ENCODE data around the gene ATRNL1. TPM values are rescaled to one million over a fixed set of nuclear protein-coding genes. Genes with fewer than 3 reads are reported as not detected.

ATRNL1 gene
- total and polyA plus RNA-seq, 7 experiments from 2014 or later, result 0.46 to 1.0 TPM; not detected in 5

DNA sequence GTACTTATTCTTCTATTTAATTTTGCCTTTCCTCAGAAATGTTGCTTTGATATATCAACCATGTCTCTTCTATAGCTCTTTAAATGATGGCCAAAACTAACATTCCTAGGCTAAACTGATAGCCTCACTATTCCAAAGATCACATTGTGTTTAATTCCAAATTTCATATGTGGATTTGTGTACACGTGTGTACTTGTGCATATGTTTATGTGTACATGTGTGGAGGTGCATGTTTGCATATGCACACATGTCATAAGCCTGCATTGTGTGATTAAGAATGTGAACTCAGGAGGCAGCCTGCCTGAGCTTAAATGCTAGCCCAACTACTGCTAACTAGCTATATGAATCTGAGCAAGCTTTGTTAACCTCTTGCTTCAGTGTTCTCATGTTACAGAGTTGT lies 753.4 kb downstream of the ATRNL1 start:
- intact Hi-C loops (cut with micrococcal nuclease), result no loop called here
- Mint-ChIP-seq H3K36me3 (no peaks in the 10 kb centered on the region), H3K27me3 (no peaks in the 10 kb centered on the region), H3K4me1 (no peaks in the 10 kb centered on the region), H3K4me3 (no peak overlapping the region), H3K27ac (no peak overlapping the region), H3K9me3 (peaks cover 0 to 4% (median 0%) of the 10 kb centered on the region in 11 donors)
- ChIA-PET POLR2A (no interaction called here), CTCF (no interaction called here)
- H3K27me3 ChIP-seq (ENCODE audit: control insufficient read depth in 2 of 2, insufficient read depth in 2 of 2, low read length in 2 of 2), result no peaks in the 10 kb centered on the region
- no peaks in the 10 kb centered on the region for H3K4me1 ChIP-seq (ENCODE audit: control insufficient read depth in 2 of 2, insufficient read depth in 2 of 2, low read length in 2 of 2)
- H3K36me3 ChIP-seq (ENCODE audit: control insufficient read depth in 2 of 3, insufficient read depth in 3 of 3, low read length in 3 of 3), result no peaks in the 10 kb centered on the region
- H3K4me3 ChIP-seq (ENCODE audit: low read length), result no peak overlapping the region
- DNase-seq, result no peak
- no peaks in the 10 kb centered on the region for H3K9me3 ChIP-seq (ENCODE audit: control insufficient read depth in 2 of 3, low read length in 3 of 3)
- no peak for ATAC-seq
- H3K27ac ChIP-seq (ENCODE audit: low read depth, low read length), result no peak overlapping the region

DNA sequence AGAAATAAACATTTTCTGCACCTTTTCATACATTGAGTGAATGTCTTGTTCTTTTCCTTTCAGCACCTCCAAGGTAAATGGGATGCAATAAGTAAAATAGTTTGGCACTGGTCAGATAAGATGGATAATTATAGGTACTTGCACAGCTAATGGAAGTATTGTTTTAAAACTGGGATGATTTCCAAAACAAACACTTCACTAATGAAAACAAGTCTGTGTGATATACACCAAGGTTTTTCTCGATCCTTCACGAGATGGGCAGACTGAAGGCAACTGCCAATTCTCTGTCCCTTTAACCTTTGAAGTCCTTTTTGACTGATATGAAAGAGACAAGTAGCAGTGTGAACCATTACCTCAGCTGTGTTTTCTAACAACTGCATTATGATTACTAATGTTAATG lies 756.0 kb downstream of the ATRNL1 start:
- CTCF ChIA-PET, result no interaction called here
- DNase-seq (no peak), ATAC-seq (no peak)
- Histone ChIP-seq H3K4me1 (ENCODE audit: control insufficient read depth in 2 of 2, insufficient read depth in 2 of 2, low read length in 2 of 2) (no peaks in the 10 kb centered on the region), H3K27ac (ENCODE audit: low read depth, low read length) (no peak overlapping the region), H3K9me3 (ENCODE audit: control insufficient read depth in 2 of 3, low read length in 3 of 3) (no peaks in the 10 kb centered on the region), H3K36me3 (ENCODE audit: control insufficient read depth in 2 of 3, insufficient read depth in 3 of 3, low read length in 3 of 3) (no peaks in the 10 kb centered on the region), H3K4me3 (ENCODE audit: low read length) (no peak overlapping the region), H3K27me3 (ENCODE audit: control insufficient read depth in 2 of 2, insufficient read depth in 2 of 2, low read length in 2 of 2) (no peaks in the 10 kb centered on the region)
- no peaks in the 10 kb centered on the region for H3K4me1 Mint-ChIP-seq
- H3K27ac Mint-ChIP-seq, result no peak overlapping the region
- H3K4me3 Mint-ChIP-seq, result no peak overlapping the region
- intact Hi-C loops (cut with micrococcal nuclease), result no loop called here
- H3K27me3 Mint-ChIP-seq, result no peaks in the 10 kb centered on the region
- H3K36me3 Mint-ChIP-seq, result no peaks in the 10 kb centered on the region
- POLR2A ChIA-PET, result no interaction called here
- peaks cover 0 to 4% (median 0%) of the 10 kb centered on the region in 11 donors for H3K9me3 Mint-ChIP-seq

- H3K4me3 ChIP-seq (ENCODE audit: low read length), result no peak overlapping the region
- no peak overlapping the region for H3K4me3 Mint-ChIP-seq
- CTCF ChIA-PET, result no interaction called here
- H3K9me3 ChIP-seq (ENCODE audit: control insufficient read depth in 2 of 3, low read length in 3 of 3), result no peaks in the 10 kb centered on the region
- ATAC-seq (no peak), DNase-seq (no peak)
- no peaks in the 10 kb centered on the region for H3K27me3 ChIP-seq (ENCODE audit: control insufficient read depth in 2 of 2, insufficient read depth in 2 of 2, low read length in 2 of 2)
- H3K9me3 Mint-ChIP-seq, result peaks cover 0 to 14% (median 0%) of the 10 kb centered on the region in 11 donors
- POLR2A ChIA-PET, result no interaction called here
- no peaks in the 10 kb centered on the region for H3K4me1 ChIP-seq (ENCODE audit: control insufficient read depth in 2 of 2, insufficient read depth in 2 of 2, low read length in 2 of 2)
- no peaks in the 10 kb centered on the region for H3K36me3 ChIP-seq (ENCODE audit: control insufficient read depth in 2 of 3, insufficient read depth in 3 of 3, low read length in 3 of 3)
- H3K4me1 Mint-ChIP-seq, result no peaks in the 10 kb centered on the region
- H3K27ac ChIP-seq (ENCODE audit: low read depth, low read length), result no peak overlapping the region
- H3K27me3 Mint-ChIP-seq, result peaks cover 0 to 3% (median 0%) of the 10 kb centered on the region in 5 donors
- H3K27ac Mint-ChIP-seq, result no peak overlapping the region
- intact Hi-C loops (cut with micrococcal nuclease), result no loop called here
- H3K36me3 Mint-ChIP-seq, result no peaks in the 10 kb centered on the region
Observed at GRCh38 chr10:115850666-115851065, 757.5 kb downstream of the ATRNL1 start.

- ChIA-PET POLR2A (no interaction called here), CTCF (no interaction called here)
- no peaks in the 10 kb centered on the region for H3K36me3 Mint-ChIP-seq
- H3K27ac Mint-ChIP-seq, result no peak overlapping the region
- ATAC-seq (no peak), DNase-seq (no peak)
- Histone ChIP-seq H3K4me1 (ENCODE audit: control insufficient read depth in 2 of 2, insufficient read depth in 2 of 2, low read length in 2 of 2) (no peaks in the 10 kb centered on the region), H3K9me3 (ENCODE audit: control insufficient read depth in 2 of 3, low read length in 3 of 3) (no peaks in the 10 kb centered on the region), H3K36me3 (ENCODE audit: control insufficient read depth in 2 of 3, insufficient read depth in 3 of 3, low read length in 3 of 3) (no peaks in the 10 kb centered on the region), H3K27me3 (ENCODE audit: control insufficient read depth in 2 of 2, insufficient read depth in 2 of 2, low read length in 2 of 2) (no peaks in the 10 kb centered on the region), H3K4me3 (ENCODE audit: low read length) (no peak overlapping the region), H3K27ac (ENCODE audit: low read depth, low read length) (no peak overlapping the region)
- H3K9me3 Mint-ChIP-seq, result peaks cover 0 to 14% (median 0%) of the 10 kb centered on the region in 11 donors
- no peaks in the 10 kb centered on the region for H3K4me1 Mint-ChIP-seq
- peaks cover 0 to 3% (median 0%) of the 10 kb centered on the region in 5 donors for H3K27me3 Mint-ChIP-seq
- H3K4me3 Mint-ChIP-seq, result no peak overlapping the region
- intact Hi-C loops (cut with micrococcal nuclease), result no loop called here
Observed at GRCh38 chr10:115851695-115852094, 758.5 kb downstream of the ATRNL1 start.

DNA sequence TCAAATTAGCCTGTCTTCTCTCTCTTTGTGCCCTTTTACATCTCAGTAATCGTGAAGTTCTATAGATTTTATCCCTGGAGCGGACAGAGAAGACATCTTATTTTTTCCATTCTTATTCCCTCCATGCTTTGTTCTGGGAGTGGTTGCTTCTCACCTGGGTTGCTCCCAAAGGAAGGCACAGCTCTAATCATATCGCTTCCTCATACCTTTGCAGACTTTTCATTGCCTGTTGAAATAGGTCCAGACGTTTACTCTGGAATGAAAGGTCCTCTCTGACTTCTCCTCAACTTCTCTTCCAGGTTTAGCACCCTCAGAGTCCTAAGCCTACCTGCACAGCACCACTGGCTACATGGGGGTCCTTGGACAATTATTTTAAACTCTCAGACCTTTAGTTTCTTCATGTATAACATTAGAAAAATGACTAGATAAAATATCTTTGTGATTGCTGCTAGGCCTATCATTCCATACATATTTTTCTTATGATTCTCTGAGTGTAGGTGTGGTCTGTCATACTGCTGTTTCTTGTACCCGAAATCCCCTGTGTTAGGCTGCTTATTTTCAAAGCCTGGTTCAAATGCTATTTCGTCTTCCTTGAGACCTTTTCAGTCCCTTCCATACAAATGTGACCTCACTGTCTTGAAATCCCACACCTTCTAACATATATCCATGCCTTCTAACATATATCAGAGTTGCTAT lies 761.7 kb downstream of the ATRNL1 start:
- no peaks in the 10 kb centered on the region for H3K27me3 ChIP-seq (ENCODE audit: control insufficient read depth in 2 of 2, insufficient read depth in 2 of 2, low read length in 2 of 2)
- H3K4me3 Mint-ChIP-seq, result no peak overlapping the region
- ChIA-PET CTCF (no interaction called here), POLR2A (no interaction called here)
- intact Hi-C loops (cut with micrococcal nuclease), result no loop called here
- no peak overlapping the region for H3K4me3 ChIP-seq (ENCODE audit: low read length)
- no peaks in the 10 kb centered on the region for H3K36me3 ChIP-seq (ENCODE audit: control insufficient read depth in 2 of 3, insufficient read depth in 3 of 3, low read length in 3 of 3)
- H3K27me3 Mint-ChIP-seq, result peaks cover 0 to 3% (median 0%) of the 10 kb centered on the region in 5 donors
- DNase-seq (no peak), ATAC-seq (no peak)
- no peaks in the 10 kb centered on the region for H3K36me3 Mint-ChIP-seq
- no peak overlapping the region for H3K27ac ChIP-seq (ENCODE audit: low read depth, low read length)
- no peaks in the 10 kb centered on the region for H3K9me3 ChIP-seq (ENCODE audit: control insufficient read depth in 2 of 3, low read length in 3 of 3)
- H3K9me3 Mint-ChIP-seq, result peaks cover 0 to 10% (median 0%) of the 10 kb centered on the region in 11 donors
- no peak overlapping the region for H3K27ac Mint-ChIP-seq
- no peaks in the 10 kb centered on the region for H3K4me1 Mint-ChIP-seq
- H3K4me1 ChIP-seq (ENCODE audit: control insufficient read depth in 2 of 2, insufficient read depth in 2 of 2, low read length in 2 of 2), result no peaks in the 10 kb centered on the region

DNA sequence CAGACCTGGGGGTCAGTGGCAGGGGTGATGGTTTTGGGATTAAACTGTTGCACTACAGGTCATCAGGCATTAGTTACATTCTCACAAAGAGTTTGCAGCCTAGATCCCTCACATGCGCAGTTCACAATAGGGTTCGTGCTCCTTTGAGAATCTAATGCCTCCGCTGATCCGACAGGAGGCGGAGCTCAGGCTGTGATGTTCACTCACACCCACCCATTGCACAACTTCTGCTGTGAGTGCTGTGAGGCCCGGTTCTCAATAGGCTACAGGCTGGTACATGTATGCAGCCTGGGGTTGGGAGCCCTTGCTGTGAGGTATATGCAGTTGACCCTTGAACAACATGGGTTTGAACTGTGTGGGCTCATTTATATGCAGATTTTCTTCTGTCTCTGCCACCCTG lies 763.4 kb downstream of the ATRNL1 start:
- H3K4me3 Mint-ChIP-seq, result no peak overlapping the region
- H3K27me3 Mint-ChIP-seq, result peaks cover 0 to 3% (median 0%) of the 10 kb centered on the region in 5 donors
- H3K27ac Mint-ChIP-seq, result no peak overlapping the region

DNA sequence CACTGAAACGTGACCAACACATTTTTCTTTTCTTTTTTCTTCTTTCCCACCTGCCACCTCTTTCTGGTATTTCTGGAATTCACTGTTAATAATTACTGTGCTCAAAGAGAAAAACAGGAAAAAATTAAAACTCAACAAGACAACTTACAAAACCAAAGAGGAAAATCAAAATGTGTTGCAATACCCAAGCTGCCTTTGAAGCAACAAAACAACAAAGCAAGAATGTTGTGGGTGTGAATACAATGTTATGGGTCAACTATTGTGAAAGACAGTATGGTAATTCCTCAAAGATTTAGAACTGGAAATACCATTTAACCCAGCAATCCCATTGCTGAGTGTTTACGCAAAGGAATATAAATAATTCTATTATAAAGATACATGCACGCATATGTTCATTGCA lies 764.7 kb downstream of the ATRNL1 start:
- Histone ChIP-seq H3K4me3 (ENCODE audit: low read length) (no peak overlapping the region), H3K4me1 (ENCODE audit: control insufficient read depth in 2 of 2, insufficient read depth in 2 of 2, low read length in 2 of 2) (no peaks in the 10 kb centered on the region), H3K9me3 (ENCODE audit: control insufficient read depth in 2 of 3, low read length in 3 of 3) (no peaks in the 10 kb centered on the region), H3K27me3 (ENCODE audit: control insufficient read depth in 2 of 2, insufficient read depth in 2 of 2, low read length in 2 of 2) (no peaks in the 10 kb centered on the region), H3K36me3 (ENCODE audit: control insufficient read depth in 2 of 3, insufficient read depth in 3 of 3, low read length in 3 of 3) (no peaks in the 10 kb centered on the region), H3K27ac (ENCODE audit: low read depth, low read length) (no peak overlapping the region)
- intact Hi-C loops (cut with micrococcal nuclease), result no loop called here
- no peaks in the 10 kb centered on the region for H3K4me1 Mint-ChIP-seq
- H3K27me3 Mint-ChIP-seq, result peaks cover 0 to 3% (median 0%) of the 10 kb centered on the region in 5 donors
- CTCF ChIA-PET, result no interaction called here
- ATAC-seq, result no peak
- no peak for DNase-seq
- H3K9me3 Mint-ChIP-seq, result peaks cover 0 to 10% (median 0%) of the 10 kb centered on the region in 11 donors
- POLR2A ChIA-PET, result no interaction called here
- no peak overlapping the region for H3K4me3 Mint-ChIP-seq
- no peaks in the 10 kb centered on the region for H3K36me3 Mint-ChIP-seq
- H3K27ac Mint-ChIP-seq, result no peak overlapping the region

More for the DNA sequence above, 763.4 kb downstream of the ATRNL1 start:
- Mint-ChIP-seq H3K9me3 (peaks cover 0 to 10% (median 0%) of the 10 kb centered on the region in 11 donors), H3K4me1 (no peaks in the 10 kb centered on the region), H3K36me3 (no peaks in the 10 kb centered on the region)
- Histone ChIP-seq H3K27ac (ENCODE audit: low read depth, low read length) (no peak overlapping the region), H3K4me1 (ENCODE audit: control insufficient read depth in 2 of 2, insufficient read depth in 2 of 2, low read length in 2 of 2) (no peaks in the 10 kb centered on the region), H3K9me3 (ENCODE audit: control insufficient read depth in 2 of 3, low read length in 3 of 3) (no peaks in the 10 kb centered on the region), H3K36me3 (ENCODE audit: control insufficient read depth in 2 of 3, insufficient read depth in 3 of 3, low read length in 3 of 3) (no peaks in the 10 kb centered on the region), H3K4me3 (ENCODE audit: low read length) (no peak overlapping the region), H3K27me3 (ENCODE audit: control insufficient read depth in 2 of 2, insufficient read depth in 2 of 2, low read length in 2 of 2) (no peaks in the 10 kb centered on the region)
- DNase-seq (no peak), ATAC-seq (no peak)
- CTCF ChIA-PET, result no interaction called here
- intact Hi-C loops (cut with micrococcal nuclease), result no loop called here
- POLR2A ChIA-PET, result no interaction called here
